Spleen (tissue), 7 donors: Measurements from ENCODE around the gene KANK2.

Experiments
- CTCF ChIP-seq, 11 experiments: fragments of 200-600 bp in 7 of 11; fragments of 450-650 bp in 4 of 11; sonication (generic) in 4 of 11; IDR thresholded peaks in 8 of 11; conservative IDR thresholded peaks in 3 of 11; 1 replicate in 7 of 11; 2 replicates in 4 of 11; pipeline versions ENCODE4 v1.4.0 to v1.8.0; 2016 to 2021; ENCODE audit warnings: antibody characterized with exemption in 11 of 11, inconsistent platforms in 4 of 11, mild to moderate bottlenecking in 1 of 11
- POLR2A ChIP-seq, 3 donors: fragments of 450-650 bp; IDR thresholded peaks; one replicate each; pipeline ENCODE4 v1.5.1; 2017; ENCODE audit warnings: antibody characterized with exemption in 3 of 3, mild to moderate bottlenecking in 1 of 3
- POLR2AphosphoS5 ChIP-seq, 3 donors: sonication (generic); formaldehyde crosslinking; IDR thresholded peaks; one replicate each; pipeline ENCODE4 v1.5.1; 2017; ENCODE audit warnings: antibody characterized with exemption in 3 of 3
- donor health status: DM: no; HTN: no; CAD: no; lungs with moderate emphysema.
- donor health status: DM: no; HTN: no; CAD: no.
- donor health status: DM: no; HTN: no; CAD: no.

DNA sequence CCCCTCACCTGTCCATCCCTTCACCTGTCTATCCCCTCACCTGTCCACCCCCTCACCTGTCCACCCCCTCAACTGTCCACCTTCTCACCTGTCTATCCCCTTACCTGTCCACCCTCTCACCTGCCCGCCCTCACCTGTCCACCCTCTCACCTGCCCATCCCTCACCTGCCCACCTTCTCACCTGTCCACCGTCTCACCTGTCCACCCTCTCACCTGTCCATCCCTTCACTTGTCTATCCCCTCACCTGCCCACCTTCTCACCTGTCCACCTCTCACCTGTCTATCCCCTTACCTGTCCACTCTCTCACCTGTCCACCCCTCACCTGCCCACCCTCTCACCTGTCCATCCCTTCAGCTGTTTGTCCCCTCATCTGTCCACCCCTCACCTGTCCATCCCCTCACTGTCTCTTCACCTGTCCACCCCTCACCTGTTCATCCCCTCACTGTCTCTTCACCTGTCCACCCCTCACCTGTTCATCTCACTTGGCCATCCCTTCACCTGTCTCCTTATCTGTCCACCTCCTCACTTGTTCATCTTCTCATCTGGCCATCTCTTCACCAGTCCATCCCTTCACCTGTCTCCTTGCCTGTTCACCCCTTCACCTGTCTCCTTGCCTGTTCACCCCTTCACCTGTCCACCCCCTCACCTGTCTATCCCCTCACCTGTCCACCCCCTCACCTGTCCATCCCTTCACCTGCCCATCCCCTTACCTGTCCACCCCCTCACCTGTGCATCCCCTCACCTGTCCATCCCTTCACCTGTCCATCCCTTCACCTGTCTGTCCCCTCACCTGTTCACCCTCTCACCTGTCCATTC is 12.7 kb upstream of the KANK2 start:
- TF ChIP-seq CTCF (IDR thresholded peaks at IDR 0.05 in 8 of 11, conservative IDR thresholded peaks at IDR 0.05 in 3 of 11): no peak
- no peak for TF ChIP-seq POLR2AphosphoS5 (IDR thresholded peaks at IDR 0.05)
- TF ChIP-seq POLR2A (IDR thresholded peaks at IDR 0.05): no peak
